Loucy (cell line): ENCODE measurements around the gene GALNT10.

ENCODE experiments used
- H2AFZ ChIP-seq: fragments of 200-600 bp; sonication (generic); 2 replicates; pipeline ENCODE4 v1.6.0; 2016; ENCODE audit warnings: antibody characterized with exemption, mild to moderate bottlenecking, low read length, moderate library complexity
- H3F3A ChIP-seq: fragments of 200-600 bp; 2 replicates; pipeline ENCODE4 v1.6.0; 2016; ENCODE audit warnings: antibody characterized with exemption, low read depth, mild to moderate bottlenecking
- H3K27me3 ChIP-seq: fragments of 200-600 bp; sonication (generic); 2 replicates; pipeline ENCODE4 v1.6.1; 2014; ENCODE audit warnings: low read length, mild to moderate bottlenecking; ENCODE audit not compliant: insufficient read depth, poor library complexity, severe bottlenecking
- H3K36me3 ChIP-seq: fragments of 200-600 bp; sonication (generic); 2 replicates; pipeline ENCODE4 v1.6.1; 2016; ENCODE audit warnings: low read length; ENCODE audit not compliant: insufficient read depth
- H3K4me1 ChIP-seq: fragments of 200-600 bp; sonication (generic); 2 replicates; pipeline ENCODE4 v1.5.1; 2014; ENCODE audit warnings: low read length, mild to moderate bottlenecking; ENCODE audit not compliant: insufficient read depth, poor library complexity, severe bottlenecking
- H3K4me2 ChIP-seq: fragments of 200-600 bp; sonication (generic); 2 replicates; pipeline ENCODE4 v1.6.0; 2014; ENCODE audit warnings: antibody characterized with exemption, low read length, low read depth, mild to moderate bottlenecking; ENCODE audit not compliant: poor library complexity, severe bottlenecking
- H3K4me3 ChIP-seq: fragments of 200-600 bp; sonication (generic); 2 replicates; pipeline ENCODE4 v1.5.1; 2014; ENCODE audit warnings: low read length, mild to moderate bottlenecking, mixed read lengths; ENCODE audit not compliant: poor library complexity, severe bottlenecking
- H3K79me2 ChIP-seq: fragments of 200-600 bp; sonication (generic); 2 replicates; pipeline ENCODE4 v1.6.1; 2014; ENCODE audit warnings: low read length; ENCODE audit not compliant: insufficient read depth
- H3K9ac ChIP-seq: fragments of 200-600 bp; sonication (generic); 2 replicates; pipeline ENCODE4 v1.6.0; 2014; ENCODE audit warnings: mild to moderate bottlenecking, low read depth, low read length, moderate library complexity; ENCODE audit not compliant: poor library complexity, severe bottlenecking
- H3K9me2 ChIP-seq: fragments of 200-600 bp; sonication (generic); replicated peaks from 2 replicates; pipeline ENCODE4 v1.6.1; 2016; ENCODE audit warnings: low read depth, low read length, mixed read lengths
- H3K9me3 ChIP-seq: fragments of 200-600 bp; sonication (generic); 2 replicates; pipeline ENCODE4 v1.6.1; 2014; ENCODE audit warnings: mild to moderate bottlenecking, antibody characterized with exemption, low read length, low read depth; ENCODE audit not compliant: insufficient read depth
- H4K20me1 ChIP-seq: fragments of 200-600 bp; sonication (generic); 2 replicates; pipeline ENCODE4 v1.6.0; 2014; ENCODE audit warnings: antibody characterized with exemption, low read length, mild to moderate bottlenecking; ENCODE audit not compliant: insufficient read depth, poor library complexity, severe bottlenecking
- EZH2phosphoT487 ChIP-seq: fragments of 200-600 bp; IDR thresholded peaks from 2 replicates; pipeline ENCODE4 v1.6.1; 2018; ENCODE audit warnings: antibody characterized with exemption, mild to moderate bottlenecking, moderate library complexity, borderline replicate concordance
- TF ChIP-seq, protein P1 (sequence below): fragments of 200-600 bp; sonication (generic); conservative IDR thresholded peaks from 2 replicates; pipeline ENCODE4 v1.5.1; 2014; ENCODE audit warnings: mild to moderate bottlenecking, antibody characterized with exemption, low read length

Gene GALNT10

DNA sequence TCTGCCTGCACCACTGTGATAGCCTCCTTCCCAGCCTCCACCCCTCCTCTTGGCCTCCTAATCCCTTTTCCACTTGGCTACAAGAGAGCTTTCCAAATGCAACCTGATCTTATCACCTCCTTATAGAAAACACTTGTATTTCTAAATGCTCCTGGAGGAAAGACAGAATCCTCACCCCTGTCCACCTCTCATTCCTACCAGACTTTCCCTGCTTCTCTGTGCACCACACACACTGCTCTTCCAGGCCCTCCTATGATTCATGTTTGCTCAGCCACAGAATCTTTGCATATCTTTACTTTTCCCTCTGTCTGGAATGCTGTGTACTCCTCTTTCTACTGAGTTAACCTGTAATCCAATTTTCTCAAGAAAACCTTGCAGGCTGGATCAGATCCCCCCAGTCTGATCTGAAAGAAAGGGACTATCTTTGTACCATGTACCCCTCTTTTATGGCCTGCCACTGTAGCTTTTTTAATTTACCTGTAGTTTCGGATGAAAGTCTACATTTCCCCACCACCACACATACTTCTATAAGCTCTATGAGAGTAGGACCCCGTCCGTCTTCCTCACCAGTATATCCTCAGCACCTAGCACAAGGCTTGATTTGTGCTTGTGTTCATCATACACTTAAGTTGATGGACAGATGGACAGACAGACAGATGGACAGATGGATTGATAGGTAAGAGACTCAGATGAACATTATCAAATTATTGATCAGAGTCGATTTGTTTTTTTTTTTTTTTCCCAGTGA lies 95.3 kb downstream of the GALNT10 start:
- no peak overlapping the region for H2AFZ ChIP-seq
- H3K27me3 ChIP-seq = no peaks in the 10 kb centered on the region
- H3K36me3 ChIP-seq = no peaks in the 10 kb centered on the region
- no peaks in the 10 kb centered on the region for H3K9me3 ChIP-seq
- H3F3A ChIP-seq = no peaks in the 10 kb centered on the region
- no peak overlapping the region for H3K4me3 ChIP-seq
- H3K9me2 ChIP-seq = no peaks in the 10 kb centered on the region
- H3K4me2 ChIP-seq = no peak overlapping the region
- H3K79me2 ChIP-seq = no peaks in the 10 kb centered on the region
- H3K9ac ChIP-seq = no peak overlapping the region
- no peak for TF ChIP-seq EZH2phosphoT487
- TF ChIP-seq, protein P1, sequence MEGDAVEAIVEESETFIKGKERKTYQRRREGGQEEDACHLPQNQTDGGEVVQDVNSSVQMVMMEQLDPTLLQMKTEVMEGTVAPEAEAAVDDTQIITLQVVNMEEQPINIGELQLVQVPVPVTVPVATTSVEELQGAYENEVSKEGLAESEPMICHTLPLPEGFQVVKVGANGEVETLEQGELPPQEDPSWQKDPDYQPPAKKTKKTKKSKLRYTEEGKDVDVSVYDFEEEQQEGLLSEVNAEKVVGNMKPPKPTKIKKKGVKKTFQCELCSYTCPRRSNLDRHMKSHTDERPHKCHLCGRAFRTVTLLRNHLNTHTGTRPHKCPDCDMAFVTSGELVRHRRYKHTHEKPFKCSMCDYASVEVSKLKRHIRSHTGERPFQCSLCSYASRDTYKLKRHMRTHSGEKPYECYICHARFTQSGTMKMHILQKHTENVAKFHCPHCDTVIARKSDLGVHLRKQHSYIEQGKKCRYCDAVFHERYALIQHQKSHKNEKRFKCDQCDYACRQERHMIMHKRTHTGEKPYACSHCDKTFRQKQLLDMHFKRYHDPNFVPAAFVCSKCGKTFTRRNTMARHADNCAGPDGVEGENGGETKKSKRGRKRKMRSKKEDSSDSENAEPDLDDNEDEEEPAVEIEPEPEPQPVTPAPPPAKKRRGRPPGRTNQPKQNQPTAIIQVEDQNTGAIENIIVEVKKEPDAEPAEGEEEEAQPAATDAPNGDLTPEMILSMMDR = no peak
- no peaks in the 10 kb centered on the region for H4K20me1 ChIP-seq
- peaks cover 19% of the 10 kb centered on the region for H3K4me1 ChIP-seq

DNA sequence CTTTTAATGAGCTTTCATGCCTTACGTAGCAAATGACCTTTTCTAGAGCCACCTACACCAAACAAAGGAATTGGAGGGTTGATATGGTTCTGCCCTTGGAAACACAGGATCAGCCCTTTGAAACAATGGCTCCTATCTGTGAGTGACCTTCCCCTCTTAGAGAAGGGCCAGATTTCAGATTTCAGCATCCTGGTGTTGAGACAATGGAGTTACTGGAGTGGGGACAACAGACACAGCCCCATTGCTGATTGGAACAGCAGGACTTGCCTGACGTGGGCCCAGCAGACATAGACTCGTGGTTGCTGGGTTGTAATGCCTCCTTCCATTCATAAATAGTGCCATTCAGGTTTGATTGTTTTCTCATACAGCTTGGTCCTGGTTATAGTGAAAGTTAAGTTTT lies 96.0 kb downstream of the GALNT10 start:
- Histone ChIP-seq H3K9me2 (no peaks in the 10 kb centered on the region), H4K20me1 (no peaks in the 10 kb centered on the region), H3K4me2 (no peak overlapping the region), H3K9me3 (no peaks in the 10 kb centered on the region), H3K79me2 (no peaks in the 10 kb centered on the region), H2AFZ (no peak overlapping the region), H3K27me3 (no peaks in the 10 kb centered on the region), H3K9ac (no peak overlapping the region), H3F3A (no peaks in the 10 kb centered on the region), H3K4me1 (peaks cover 19% of the 10 kb centered on the region), H3K4me3 (no peak overlapping the region), H3K36me3 (no peaks in the 10 kb centered on the region)
- no peak for TF ChIP-seq EZH2phosphoT487
- TF ChIP-seq, protein P1 = no peak

DNA sequence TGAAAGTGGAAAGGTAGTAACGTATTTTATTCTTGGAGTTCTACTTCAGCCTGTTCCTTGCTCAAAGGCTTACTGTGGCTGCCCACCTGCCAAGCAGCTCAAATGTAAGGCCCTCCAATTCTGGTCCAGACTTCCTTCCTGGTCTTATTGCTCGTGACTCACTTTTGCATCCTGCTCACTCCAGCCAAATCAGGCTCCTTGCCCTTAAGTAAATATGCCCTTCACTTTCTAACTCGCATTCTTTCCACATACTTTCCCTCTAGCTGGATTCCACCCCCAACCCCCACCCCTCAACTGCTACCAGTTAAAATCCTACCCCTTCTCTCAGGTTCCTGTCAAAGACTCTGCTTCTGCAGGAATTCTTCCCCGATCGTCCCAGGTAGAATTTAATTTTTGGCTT lies 96.6 kb downstream of the GALNT10 start:
- peaks cover 19% of the 10 kb centered on the region for H3K4me1 ChIP-seq
- no peaks in the 10 kb centered on the region for H3F3A ChIP-seq
- H3K36me3 ChIP-seq = no peaks in the 10 kb centered on the region
- H3K79me2 ChIP-seq = no peaks in the 10 kb centered on the region
- H2AFZ ChIP-seq = no peak overlapping the region
- no peak overlapping the region for H3K4me2 ChIP-seq
- no peaks in the 10 kb centered on the region for H3K27me3 ChIP-seq
- no peak overlapping the region for H3K9ac ChIP-seq
- no peak for TF ChIP-seq EZH2phosphoT487
- TF ChIP-seq, protein P1 = no peak
- H4K20me1 ChIP-seq = no peaks in the 10 kb centered on the region
- no peaks in the 10 kb centered on the region for H3K9me3 ChIP-seq
- H3K9me2 ChIP-seq = no peaks in the 10 kb centered on the region
- no peak overlapping the region for H3K4me3 ChIP-seq
